CD8-positive, alpha-beta memory T cell (primary cell): Measurements from ENCODE around the gene RHBDF2. TPM values are rescaled to one million over a fixed set of nuclear protein-coding genes. Genes with fewer than 3 reads are reported as not detected.

ENCODE experiments used
- CTCF ChIA-PET: fragments of 350-600 bp; sonication (Branson Sonifier 250); formaldehyde crosslinking; loops from one replicate; lab custom pipeline; 2021; ENCODE audit warnings: antibody characterized with exemption; lab: Charles Lee
- POLR2A ChIA-PET: fragments of 350-600 bp; sonication (Branson Sonifier 250); formaldehyde crosslinking; loops from one replicate; lab custom pipeline; 2021; ENCODE audit warnings: antibody characterized with exemption; lab: Charles Lee
- DNase-seq, 5 donors: peaks; one replicate each; pipeline versions ENCODE4 v3.0.0 to v3.0.0-alpha.2; 2020 to 2022; ENCODE audit warnings: mixed read lengths in 1 of 5
- H3K27ac ChIP-seq: one replicate; pipeline ENCODE4 v1.7.0; 2013; ENCODE audit warnings: low read depth, mild to moderate bottlenecking, low read length, moderate library complexity
- H3K27me3 ChIP-seq: 2 replicates; pipeline ENCODE4 v1.7.0; 2013; ENCODE audit warnings: low read length, mild to moderate bottlenecking; ENCODE audit not compliant: insufficient read depth, poor library complexity, severe bottlenecking
- H3K36me3 ChIP-seq: 2 replicates; pipeline ENCODE4 v1.7.0; 2013; ENCODE audit warnings: mild to moderate bottlenecking, low read length, moderate library complexity; ENCODE audit not compliant: insufficient read depth
- H3K4me1 ChIP-seq: 2 replicates; pipeline ENCODE4 v1.7.0; 2013; ENCODE audit warnings: mild to moderate bottlenecking, low read length, moderate library complexity; ENCODE audit not compliant: insufficient read depth
- H3K4me3 ChIP-seq: 2 replicates; pipeline ENCODE4 v1.7.0; 2013; ENCODE audit warnings: mild to moderate bottlenecking, low read length
- H3K9me3 ChIP-seq: 2 replicates; pipeline ENCODE4 v1.7.0; 2013; ENCODE audit warnings: mild to moderate bottlenecking, low read length
- H3K27ac Mint-ChIP-seq, 8 donors: one replicate each; pipeline ENCODE4 v1.8.0; 2020 to 2021; ENCODE audit warnings: mixed read lengths in 8 of 8, mild to moderate bottlenecking in 6 of 8, inconsistent platforms in 3 of 8, moderate library complexity in 3 of 8
- H3K27me3 Mint-ChIP-seq, 2 donors: one replicate each; pipeline ENCODE4 v1.8.0; 2020 to 2021; ENCODE audit warnings: mixed read lengths in 2 of 2, mild to moderate bottlenecking in 1 of 2, moderate library complexity in 1 of 2
- H3K36me3 Mint-ChIP-seq, 3 donors: one replicate each; pipeline ENCODE4 v1.8.0; 2020 to 2021; ENCODE audit warnings: mixed read lengths in 3 of 3, inconsistent platforms in 1 of 3, mild to moderate bottlenecking in 1 of 3
- H3K4me1 Mint-ChIP-seq, 3 donors: one replicate each; pipeline ENCODE4 v1.8.0; 2020 to 2021; ENCODE audit warnings: mixed read lengths in 3 of 3, inconsistent platforms in 1 of 3, mild to moderate bottlenecking in 1 of 3
- H3K4me3 Mint-ChIP-seq, 7 donors: one replicate each; pipeline ENCODE4 v1.8.0; 2020 to 2021; ENCODE audit warnings: mixed read lengths in 7 of 7, mild to moderate bottlenecking in 6 of 7, moderate library complexity in 4 of 7, inconsistent platforms in 2 of 7
- H3K9me3 Mint-ChIP-seq, 5 donors: one replicate each; pipeline ENCODE4 v1.8.0; 2020 to 2022; ENCODE audit warnings: mixed read lengths in 5 of 5, mild to moderate bottlenecking in 3 of 5, moderate library complexity in 2 of 5, inconsistent platforms in 1 of 5
- polyA plus RNA-seq: library from polyadenylated mRNA; unstranded; fragments of 300-500 nt; fragmentation: Illumina TruSeq; gene quantifications from one replicate; pipeline ENCODE4 v1.2.3, GENCODE V29; 2021
- total RNA-seq, 2 experiments: library from RNA; stranded (reverse); gene quantifications; one replicate each; pipeline ENCODE4 v1.2.3, GENCODE V29; 2021

Gene RHBDF2
- total and polyA plus RNA-seq, 3 experiments from 2014 or later = 38.2 to 42.5 (median 38.4) TPM

DNA sequence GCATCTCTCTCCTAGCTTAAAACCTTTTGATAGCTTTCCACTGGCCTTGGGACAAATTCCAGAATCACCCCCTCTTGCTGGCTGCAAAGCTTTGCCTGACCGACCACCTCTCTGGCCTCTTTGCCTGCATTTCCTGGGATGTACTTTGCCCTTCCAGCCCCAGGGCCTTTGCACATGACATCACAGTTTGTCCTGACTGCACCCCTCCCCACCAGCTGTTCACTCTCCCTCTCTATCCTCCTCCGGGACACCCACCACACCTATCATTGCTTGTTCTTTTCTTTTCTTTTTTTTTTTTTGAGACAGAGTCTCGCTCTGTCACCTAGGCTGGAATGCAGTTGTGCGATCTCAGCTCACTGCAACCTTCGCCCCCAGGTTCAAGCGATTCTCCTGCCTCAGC, 25.9 kb downstream of the RHBDF2 start:
- Mint-ChIP-seq H3K4me3 (no peak overlapping the region), H3K4me1 (no peaks in the 10 kb centered on the region), H3K9me3 (no peaks in the 10 kb centered on the region), H3K27ac (peak overlapping the region in 2 of 8 donors; percentile 54 to 77), H3K36me3 (peaks cover 0 to 87% (median 4%) of the 10 kb centered on the region in 3 donors), H3K27me3 (no peaks in the 10 kb centered on the region)
- Histone ChIP-seq H3K36me3 (peaks cover 7% of the 10 kb centered on the region), H3K9me3 (no peaks in the 10 kb centered on the region), H3K27me3 (no peaks in the 10 kb centered on the region), H3K27ac (no peak overlapping the region), H3K4me1 (no peaks in the 10 kb centered on the region), H3K4me3 (no peak overlapping the region)
- DNase-seq = no peak
- POLR2A ChIA-PET = no interaction called here
- CTCF ChIA-PET = interaction anchor here (1.0 to 3.3 kb wide), 4 partner anchors 9 to 48 kb away, joined by 3 to 14 read pairs (median 5); partner anchors contain the start of gene AANAT

DNA sequence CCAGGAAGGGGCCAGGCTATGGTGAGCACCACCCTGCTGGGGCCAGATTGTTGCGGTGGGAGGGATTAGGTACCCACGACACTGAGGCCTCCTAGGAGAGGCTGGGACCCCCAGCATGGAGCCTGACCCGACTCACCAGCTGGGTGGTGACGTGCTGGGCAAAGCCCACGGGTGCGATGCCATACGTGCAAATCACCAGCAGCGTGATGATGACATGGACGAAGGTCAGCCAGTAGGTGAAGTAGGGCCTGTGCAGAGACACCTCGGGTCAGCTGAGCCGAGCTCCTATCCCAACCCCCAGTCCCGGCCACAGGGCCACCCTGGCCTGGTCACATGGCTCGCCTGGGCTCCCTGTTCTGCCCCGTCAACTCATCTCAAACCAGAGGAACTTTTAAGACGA, 26.3 kb downstream of the RHBDF2 start:
- peak overlapping the region in 2 of 8 donors; percentile 33 to 54 for H3K27ac Mint-ChIP-seq
- DNase-seq = no peak
- CTCF ChIA-PET = interaction anchor here (1.0 to 1.5 kb wide), 3 partner anchors 19 to 49 kb away, joined by 3 to 5 read pairs (median 5); no protein-coding TSS in a partner anchor
- no peaks in the 10 kb centered on the region for H3K27me3 Mint-ChIP-seq
- H3K4me1 Mint-ChIP-seq = no peaks in the 10 kb centered on the region
- POLR2A ChIA-PET = no interaction called here
- H3K9me3 ChIP-seq = no peaks in the 10 kb centered on the region
- no peaks in the 10 kb centered on the region for H3K4me1 ChIP-seq
- no peak overlapping the region for H3K4me3 ChIP-seq
- H3K36me3 Mint-ChIP-seq = peaks cover 0 to 88% (median 4%) of the 10 kb centered on the region in 3 donors
- H3K36me3 ChIP-seq = peaks cover 7% of the 10 kb centered on the region
- H3K9me3 Mint-ChIP-seq = no peaks in the 10 kb centered on the region
- H3K4me3 Mint-ChIP-seq = no peak overlapping the region
- H3K27me3 ChIP-seq = no peaks in the 10 kb centered on the region
- H3K27ac ChIP-seq = no peak overlapping the region

- ChIA-PET CTCF (interaction anchor here (1.1 to 1.7 kb wide), 2 partner anchors 19 to 49 kb away, joined by 3 to 4 read pairs; no protein-coding TSS in a partner anchor), POLR2A (no interaction called here)
- Mint-ChIP-seq H3K4me3 (no peak overlapping the region), H3K27ac (peak overlapping the region in 1 of 8 donors; percentile 78), H3K27me3 (no peaks in the 10 kb centered on the region), H3K4me1 (no peaks in the 10 kb centered on the region), H3K36me3 (peaks cover 0 to 84% (median 4%) of the 10 kb centered on the region in 3 donors), H3K9me3 (no peaks in the 10 kb centered on the region)
- no peak for DNase-seq
- H3K4me3 ChIP-seq = no peak overlapping the region
- H3K36me3 ChIP-seq = peaks cover 7% of the 10 kb centered on the region
- H3K27ac ChIP-seq = no peak overlapping the region
- H3K4me1 ChIP-seq = no peaks in the 10 kb centered on the region
- H3K27me3 ChIP-seq = no peaks in the 10 kb centered on the region
- H3K9me3 ChIP-seq = no peaks in the 10 kb centered on the region
Measured at GRCh38 chr17:76474238-76474637, 27.0 kb downstream of the RHBDF2 start.

DNA sequence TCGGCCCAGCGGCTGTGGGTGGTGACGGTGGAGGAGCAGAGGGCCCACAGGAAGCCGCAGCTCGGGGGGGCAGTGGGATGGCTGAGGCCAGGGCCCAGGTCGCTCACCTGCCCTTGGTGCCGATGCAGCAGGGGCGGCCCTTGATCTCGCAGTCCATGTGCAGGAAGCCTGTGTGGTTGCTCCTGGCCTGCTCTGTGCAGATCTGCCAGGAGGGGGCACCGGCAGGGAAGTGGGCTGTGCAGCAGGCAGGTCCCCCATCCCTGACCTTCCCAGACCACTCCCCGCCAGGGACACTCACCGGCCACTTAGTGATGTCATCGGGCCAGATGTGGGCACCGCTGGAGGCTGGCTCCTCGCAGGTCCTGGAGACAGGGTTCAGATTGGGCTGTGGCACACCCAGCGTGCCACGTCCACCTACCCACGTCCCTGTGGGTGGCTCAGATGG, 27.7 kb downstream of the RHBDF2 start:
- no peak overlapping the region for H3K27ac Mint-ChIP-seq
- Histone ChIP-seq H3K27me3 (no peaks in the 10 kb centered on the region), H3K27ac (no peak overlapping the region), H3K4me1 (no peaks in the 10 kb centered on the region), H3K9me3 (no peaks in the 10 kb centered on the region), H3K4me3 (no peak overlapping the region), H3K36me3 (peaks cover 7% of the 10 kb centered on the region)
- H3K4me1 Mint-ChIP-seq = no peaks in the 10 kb centered on the region
- ChIA-PET POLR2A (no interaction called here), CTCF (interaction anchor here (0.8 to 1.7 kb wide), 2 partner anchors 20 to 29 kb away, joined by 3 to 4 read pairs; no protein-coding TSS in a partner anchor)
- H3K36me3 Mint-ChIP-seq = peaks cover 0 to 77% (median 4%) of the 10 kb centered on the region in 3 donors
- no peak overlapping the region for H3K4me3 Mint-ChIP-seq
- DNase-seq = no peak
- no peaks in the 10 kb centered on the region for H3K9me3 Mint-ChIP-seq
- no peaks in the 10 kb centered on the region for H3K27me3 Mint-ChIP-seq

DNA sequence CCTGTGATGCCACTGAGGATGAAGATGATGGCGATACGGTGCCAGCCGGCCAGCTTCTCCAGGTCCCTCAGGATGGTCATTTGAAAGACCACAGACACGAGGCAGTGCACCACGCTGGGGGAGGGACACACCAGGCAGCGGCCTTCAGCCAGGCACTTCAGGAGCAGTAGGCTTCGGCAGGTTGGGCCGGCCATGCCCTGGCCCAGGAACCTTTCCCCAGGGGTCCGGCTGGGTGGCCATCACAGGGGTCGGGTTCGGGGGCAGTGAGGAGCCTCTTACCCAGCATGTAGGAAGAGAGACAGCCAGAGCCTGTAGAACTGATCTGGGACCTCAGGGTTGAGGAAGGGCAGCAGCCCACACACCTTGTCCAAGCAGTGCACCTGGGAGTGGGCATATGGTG, 28.5 kb downstream of the RHBDF2 start:
- H3K4me1 ChIP-seq = no peaks in the 10 kb centered on the region
- Mint-ChIP-seq H3K4me3 (no peak overlapping the region), H3K27me3 (no peaks in the 10 kb centered on the region), H3K4me1 (no peaks in the 10 kb centered on the region), H3K27ac (no peak overlapping the region), H3K36me3 (peaks cover 0 to 69% (median 0%) of the 10 kb centered on the region in 3 donors), H3K9me3 (no peaks in the 10 kb centered on the region)
- POLR2A ChIA-PET = no interaction called here
- peaks cover 7% of the 10 kb centered on the region for H3K36me3 ChIP-seq
- DNase-seq = no peak
- CTCF ChIA-PET = interaction anchor here (0.8 to 1.7 kb wide), 3 partner anchors 20 to 33 kb away, joined by 3 to 4 read pairs (median 3); no protein-coding TSS in a partner anchor
- no peak overlapping the region for H3K27ac ChIP-seq
- no peak overlapping the region for H3K4me3 ChIP-seq
- no peaks in the 10 kb centered on the region for H3K27me3 ChIP-seq
- no peaks in the 10 kb centered on the region for H3K9me3 ChIP-seq

GRCh38 chr17:76472258-76472645, 29.0 kb downstream of the RHBDF2 start:
- H3K27me3 Mint-ChIP-seq = no peaks in the 10 kb centered on the region
- H3K9me3 ChIP-seq = no peaks in the 10 kb centered on the region
- no peaks in the 10 kb centered on the region for H3K4me1 Mint-ChIP-seq
- ChIA-PET POLR2A (no interaction called here), CTCF (interaction anchor here (1.0 to 1.1 kb wide), 2 partner anchors 22 to 34 kb away, joined by 3 read pairs; no protein-coding TSS in a partner anchor)
- H3K36me3 Mint-ChIP-seq = peaks cover 0 to 65% (median 0%) of the 10 kb centered on the region in 3 donors
- DNase-seq = no peak
- H3K9me3 Mint-ChIP-seq = no peaks in the 10 kb centered on the region
- H3K36me3 ChIP-seq = peaks cover 7% of the 10 kb centered on the region
- H3K27ac ChIP-seq = no peak overlapping the region
- no peak overlapping the region for H3K4me3 Mint-ChIP-seq
- no peaks in the 10 kb centered on the region for H3K4me1 ChIP-seq
- H3K27me3 ChIP-seq = no peaks in the 10 kb centered on the region
- H3K27ac Mint-ChIP-seq = no peak overlapping the region
- H3K4me3 ChIP-seq = no peak overlapping the region

- Mint-ChIP-seq H3K4me3 (no peak overlapping the region), H3K27me3 (no peaks in the 10 kb centered on the region), H3K36me3 (peaks cover 0 to 61% (median 0%) of the 10 kb centered on the region in 3 donors), H3K4me1 (no peaks in the 10 kb centered on the region), H3K27ac (peak overlapping the region in 1 of 8 donors; percentile 91), H3K9me3 (no peaks in the 10 kb centered on the region)
- Histone ChIP-seq H3K27ac (no peak overlapping the region), H3K27me3 (no peaks in the 10 kb centered on the region), H3K36me3 (peaks cover 7% of the 10 kb centered on the region), H3K4me3 (no peak overlapping the region), H3K9me3 (no peaks in the 10 kb centered on the region), H3K4me1 (no peaks in the 10 kb centered on the region)
- no peak for DNase-seq
- CTCF ChIA-PET = interaction anchor here (1.1 kb wide), 2 partner anchors 18 to 23 kb away, joined by 3 read pairs; no protein-coding TSS in a partner anchor
- POLR2A ChIA-PET = no interaction called here
Measured at GRCh38 chr17:76471498-76472257, 29.5 kb downstream of the RHBDF2 start.
